DOHH2 (cell line): Measurements from ENCODE around the gene BICDL2.

Source experiments
- H3F3A ChIP-seq: fragments of 200-600 bp; sonication (generic), shearing (Covaris generic); 2 replicates; pipeline ENCODE4 v1.6.0; 2016; ENCODE audit warnings: antibody characterized with exemption, mild to moderate bottlenecking; ENCODE audit not compliant: control insufficient read depth, insufficient read depth
- H3K27ac ChIP-seq: fragments of 200-600 bp; sonication (generic); 2 replicates; pipeline ENCODE4 v1.5.1; 2014; ENCODE audit warnings: low read depth, mild to moderate bottlenecking, low read length, moderate library complexity
- H3K27me3 ChIP-seq: fragments of 200-600 bp; sonication (generic); 2 replicates; pipeline ENCODE4 v1.6.1; 2014; ENCODE audit warnings: mild to moderate bottlenecking, low read length, mixed read lengths; ENCODE audit not compliant: control insufficient read depth
- H3K36me3 ChIP-seq: fragments of 200-600 bp; sonication (generic); 2 replicates; pipeline ENCODE4 v1.6.1; 2014; ENCODE audit warnings: mild to moderate bottlenecking, low read length, moderate library complexity, mixed read lengths; ENCODE audit not compliant: control insufficient read depth
- H3K4me1 ChIP-seq: fragments of 200-600 bp; sonication (generic); 2 replicates; pipeline ENCODE4 v1.6.1; 2014; ENCODE audit warnings: mild to moderate bottlenecking, low read length, mixed read lengths; ENCODE audit not compliant: control insufficient read depth
- H3K4me2 ChIP-seq: fragments of 200-600 bp; sonication (generic); 2 replicates; pipeline ENCODE4 v1.6.0; 2014; ENCODE audit warnings: mild to moderate bottlenecking, low read length, moderate library complexity
- H3K4me3 ChIP-seq: fragments of 200-600 bp; sonication (generic); 2 replicates; pipeline ENCODE4 v1.5.1; 2014; ENCODE audit warnings: mild to moderate bottlenecking, low read length, mixed read lengths
- H3K79me2 ChIP-seq: fragments of 200-600 bp; sonication (generic); 2 replicates; pipeline ENCODE4 v1.6.1; 2014; ENCODE audit warnings: mild to moderate bottlenecking, low read length, mixed read lengths; ENCODE audit not compliant: control insufficient read depth
- H3K9me2 ChIP-seq: fragments of 200-600 bp; sonication (generic); replicated peaks from 2 replicates; pipeline ENCODE4 v1.6.1; 2014; ENCODE audit warnings: mild to moderate bottlenecking, low read length, mixed read lengths; ENCODE audit not compliant: control insufficient read depth
- H3K9me3 ChIP-seq: fragments of 200-600 bp; sonication (generic); 2 replicates; pipeline ENCODE4 v1.6.1; 2014; ENCODE audit warnings: antibody characterized with exemption, low read length, mixed read lengths; ENCODE audit not compliant: control insufficient read depth, insufficient read depth
- H4K20me1 ChIP-seq: fragments of 200-600 bp; sonication (generic); 2 replicates; pipeline ENCODE4 v1.6.0; 2014; ENCODE audit warnings: low read depth, mild to moderate bottlenecking, antibody characterized with exemption, low read length, moderate library complexity; ENCODE audit not compliant: control insufficient read depth, insufficient read depth
- EZH2phosphoT487 ChIP-seq: fragments of 200-600 bp; sonication (generic); IDR thresholded peaks from 2 replicates; pipeline ENCODE4 v1.6.1; 2017; ENCODE audit warnings: borderline replicate concordance, mild to moderate bottlenecking, antibody characterized with exemption, low read length, moderate library complexity, mixed read lengths
- TF ChIP-seq, protein P1 (sequence below): fragments of 200-600 bp; sonication (generic); IDR thresholded peaks from one replicate; pipeline ENCODE4 v1.5.1; 2014; ENCODE audit warnings: antibody characterized with exemption, mild to moderate bottlenecking, low read depth, low read length; ENCODE audit not compliant: poor library complexity, severe bottlenecking

Gene BICDL2

DNA sequence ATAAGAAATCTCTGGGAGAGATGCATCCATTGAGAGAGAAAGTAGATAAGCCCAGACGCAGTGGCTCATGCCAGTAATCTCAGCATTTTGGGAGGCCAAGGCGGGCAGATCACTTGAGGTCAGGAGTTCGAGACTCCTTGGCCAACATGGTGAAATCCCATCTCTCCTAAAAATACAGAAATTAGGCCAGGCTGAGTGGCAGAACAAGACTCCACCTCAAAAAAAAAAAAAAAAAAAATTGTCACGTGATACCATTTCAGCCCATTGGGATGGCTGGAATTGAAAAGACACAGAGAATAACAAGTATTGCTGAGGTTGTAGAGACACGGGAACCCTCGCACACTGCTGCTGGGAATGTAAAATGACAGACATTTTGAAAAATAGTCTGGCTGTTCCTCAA is 25.8 kb upstream of the BICDL2 start:
- no peak for TF ChIP-seq EZH2phosphoT487
- TF ChIP-seq, protein P1, sequence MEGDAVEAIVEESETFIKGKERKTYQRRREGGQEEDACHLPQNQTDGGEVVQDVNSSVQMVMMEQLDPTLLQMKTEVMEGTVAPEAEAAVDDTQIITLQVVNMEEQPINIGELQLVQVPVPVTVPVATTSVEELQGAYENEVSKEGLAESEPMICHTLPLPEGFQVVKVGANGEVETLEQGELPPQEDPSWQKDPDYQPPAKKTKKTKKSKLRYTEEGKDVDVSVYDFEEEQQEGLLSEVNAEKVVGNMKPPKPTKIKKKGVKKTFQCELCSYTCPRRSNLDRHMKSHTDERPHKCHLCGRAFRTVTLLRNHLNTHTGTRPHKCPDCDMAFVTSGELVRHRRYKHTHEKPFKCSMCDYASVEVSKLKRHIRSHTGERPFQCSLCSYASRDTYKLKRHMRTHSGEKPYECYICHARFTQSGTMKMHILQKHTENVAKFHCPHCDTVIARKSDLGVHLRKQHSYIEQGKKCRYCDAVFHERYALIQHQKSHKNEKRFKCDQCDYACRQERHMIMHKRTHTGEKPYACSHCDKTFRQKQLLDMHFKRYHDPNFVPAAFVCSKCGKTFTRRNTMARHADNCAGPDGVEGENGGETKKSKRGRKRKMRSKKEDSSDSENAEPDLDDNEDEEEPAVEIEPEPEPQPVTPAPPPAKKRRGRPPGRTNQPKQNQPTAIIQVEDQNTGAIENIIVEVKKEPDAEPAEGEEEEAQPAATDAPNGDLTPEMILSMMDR: no peak

DNA sequence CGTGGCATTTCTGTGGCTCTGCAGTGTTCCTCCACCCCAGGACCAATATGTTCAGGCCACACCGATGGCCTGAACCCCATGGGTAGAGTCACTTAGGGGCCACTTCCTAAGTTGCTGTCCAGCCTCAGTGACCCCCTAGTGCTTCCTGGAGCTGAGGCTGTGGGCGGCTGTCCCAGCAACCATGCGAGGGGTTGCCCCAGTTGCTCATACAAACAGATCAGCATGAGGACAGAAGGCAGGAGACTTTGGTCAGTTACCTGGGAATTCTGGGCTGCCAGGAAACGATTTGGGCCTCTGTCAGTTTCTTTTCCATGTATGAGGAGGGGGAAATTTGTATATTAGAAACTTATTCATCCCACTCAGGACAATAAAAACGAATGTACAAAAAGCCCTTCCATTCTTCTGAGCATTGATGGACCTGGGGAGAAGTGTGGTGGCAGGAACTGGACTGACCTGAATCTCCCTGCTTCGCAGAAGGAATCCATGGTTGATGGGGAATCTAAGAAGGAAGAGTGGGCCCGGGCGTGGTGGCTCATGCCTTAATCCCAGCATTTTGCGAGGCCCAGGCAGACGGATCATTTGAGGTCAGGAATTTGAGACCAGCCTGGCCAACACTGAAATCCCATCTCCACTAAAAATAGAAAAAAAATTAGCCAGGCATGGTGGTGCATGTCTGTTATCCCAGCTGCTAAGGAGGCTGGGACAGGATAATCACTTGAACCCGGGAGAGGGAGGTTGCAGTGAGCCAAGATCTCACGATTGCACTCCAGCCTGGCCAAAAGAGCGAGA is 23.8 kb upstream of the BICDL2 start:
- Histone ChIP-seq H3K27ac (no peak overlapping the region), H3K27me3 (no peaks in the 10 kb centered on the region), H3F3A (no peaks in the 10 kb centered on the region), H3K79me2 (no peaks in the 10 kb centered on the region), H3K4me1 (peaks cover 30% of the 10 kb centered on the region), H3K4me3 (no peak overlapping the region), H3K9me3 (no peaks in the 10 kb centered on the region), H3K36me3 (no peaks in the 10 kb centered on the region), H3K9me2 (no peaks in the 10 kb centered on the region), H3K4me2 (no peak overlapping the region), H4K20me1 (no peaks in the 10 kb centered on the region)
- TF ChIP-seq EZH2phosphoT487: no peak

More for the DNA sequence above, 25.8 kb upstream of the BICDL2 start:
- H3K27me3 ChIP-seq: no peaks in the 10 kb centered on the region
- H3K4me2 ChIP-seq: no peak overlapping the region
- no peak overlapping the region for H3K4me3 ChIP-seq
- no peaks in the 10 kb centered on the region for H3K9me2 ChIP-seq
- H3K79me2 ChIP-seq: no peaks in the 10 kb centered on the region
- H3K27ac ChIP-seq: no peak overlapping the region
- no peaks in the 10 kb centered on the region for H4K20me1 ChIP-seq
- H3K4me1 ChIP-seq: peaks cover 11% of the 10 kb centered on the region
- H3K9me3 ChIP-seq: no peaks in the 10 kb centered on the region
- no peaks in the 10 kb centered on the region for H3K36me3 ChIP-seq
- H3F3A ChIP-seq: no peaks in the 10 kb centered on the region

GRCh38 chr16:3059723-3060242 is 23.0 kb upstream of the BICDL2 start:
- no peaks in the 10 kb centered on the region for H3K79me2 ChIP-seq
- H3K27me3 ChIP-seq: no peaks in the 10 kb centered on the region
- H3K36me3 ChIP-seq: no peaks in the 10 kb centered on the region
- H3K9me3 ChIP-seq: no peaks in the 10 kb centered on the region
- TF ChIP-seq, protein P1: no peak
- TF ChIP-seq EZH2phosphoT487: no peak
- no peaks in the 10 kb centered on the region for H4K20me1 ChIP-seq
- peak overlapping the region; percentile 79 for H3K4me3 ChIP-seq
- H3K9me2 ChIP-seq: no peaks in the 10 kb centered on the region
- peaks cover 37% of the 10 kb centered on the region for H3K4me1 ChIP-seq
- H3K4me2 ChIP-seq: peak overlapping the region; percentile 88
- no peak overlapping the region for H3K27ac ChIP-seq
- 0 out of 2 replicates have a peak, but pooled peaks cover 3% of the 10 kb centered on the region for H3F3A ChIP-seq
